PC-3 (cell line): ENCODE results near the gene EIF4G3.

Experiments used
- EZH2 ChIP-seq: fragments of 300-600 bp; sonication (generic); IDR thresholded peaks from one replicate; pipeline ENCODE4 v1.6.1; 2017; ENCODE audit warnings: antibody characterized with exemption, mild to moderate bottlenecking, low read length; ENCODE audit not compliant: unreplicated experiment
- EZH2phosphoT487 ChIP-seq: fragments of 300-600 bp; sonication (generic); IDR thresholded peaks from 2 replicates; pipeline ENCODE4 v1.6.1; 2018; ENCODE audit warnings: mild to moderate bottlenecking, antibody characterized with exemption, low read length, borderline replicate concordance
- TF ChIP-seq, protein P1 (sequence below): fragments of 300-600 bp; sonication (generic); conservative IDR thresholded peaks from 2 replicates; pipeline ENCODE4 v1.5.1; 2017; ENCODE audit warnings: antibody characterized with exemption, low read depth, mild to moderate bottlenecking, low read length

DNA sequence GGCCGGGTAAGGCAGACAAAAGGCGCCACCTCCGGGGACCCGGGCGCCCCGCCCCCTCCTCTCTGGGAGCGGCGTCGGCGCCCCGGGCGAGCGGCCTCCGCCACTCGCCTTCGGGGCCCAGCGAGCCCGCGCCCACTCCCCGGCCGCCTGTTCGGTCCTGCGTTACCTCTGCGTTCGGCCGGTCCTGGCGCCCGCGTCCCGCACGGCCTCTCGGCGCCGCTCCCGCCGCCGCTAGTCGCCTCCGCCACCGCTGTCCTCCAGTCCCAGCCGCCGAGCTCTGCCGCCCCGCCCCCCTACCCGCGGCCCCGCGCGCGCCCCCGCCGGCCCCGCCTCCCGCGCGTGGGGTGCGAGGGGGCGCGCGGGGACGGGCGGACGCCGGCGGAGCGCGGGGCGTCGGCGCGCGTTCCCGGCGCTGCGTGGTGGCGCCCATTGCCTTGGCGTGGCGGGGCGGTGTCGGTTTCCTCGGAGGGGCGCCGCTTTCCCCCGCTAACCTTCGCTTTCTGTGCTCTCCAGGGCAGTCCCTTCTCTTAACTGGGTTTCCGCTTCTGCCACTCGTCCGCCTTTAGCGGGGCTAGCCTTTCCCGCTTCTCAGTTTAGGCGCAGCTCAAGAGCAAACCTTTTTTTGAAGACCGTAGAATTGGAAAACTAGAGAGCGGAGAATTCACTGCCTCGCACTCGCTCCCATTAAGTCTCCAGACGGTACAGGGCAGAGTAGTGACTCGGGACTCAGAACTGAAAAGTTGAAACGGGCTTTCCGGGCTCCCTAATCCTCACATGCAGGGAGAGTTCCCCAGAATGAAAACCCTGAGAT lies 389.5 kb downstream of the EIF4G3 start, which contains the start of gene HP1BP3:
- TF ChIP-seq, protein P1, sequence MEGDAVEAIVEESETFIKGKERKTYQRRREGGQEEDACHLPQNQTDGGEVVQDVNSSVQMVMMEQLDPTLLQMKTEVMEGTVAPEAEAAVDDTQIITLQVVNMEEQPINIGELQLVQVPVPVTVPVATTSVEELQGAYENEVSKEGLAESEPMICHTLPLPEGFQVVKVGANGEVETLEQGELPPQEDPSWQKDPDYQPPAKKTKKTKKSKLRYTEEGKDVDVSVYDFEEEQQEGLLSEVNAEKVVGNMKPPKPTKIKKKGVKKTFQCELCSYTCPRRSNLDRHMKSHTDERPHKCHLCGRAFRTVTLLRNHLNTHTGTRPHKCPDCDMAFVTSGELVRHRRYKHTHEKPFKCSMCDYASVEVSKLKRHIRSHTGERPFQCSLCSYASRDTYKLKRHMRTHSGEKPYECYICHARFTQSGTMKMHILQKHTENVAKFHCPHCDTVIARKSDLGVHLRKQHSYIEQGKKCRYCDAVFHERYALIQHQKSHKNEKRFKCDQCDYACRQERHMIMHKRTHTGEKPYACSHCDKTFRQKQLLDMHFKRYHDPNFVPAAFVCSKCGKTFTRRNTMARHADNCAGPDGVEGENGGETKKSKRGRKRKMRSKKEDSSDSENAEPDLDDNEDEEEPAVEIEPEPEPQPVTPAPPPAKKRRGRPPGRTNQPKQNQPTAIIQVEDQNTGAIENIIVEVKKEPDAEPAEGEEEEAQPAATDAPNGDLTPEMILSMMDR = no peak
- TF ChIP-seq EZH2 = no peak
- TF ChIP-seq EZH2phosphoT487 = no peak
